IMR-90 (cell line): ENCODE data around the gene RUNDC1. TPM values are rescaled to one million over a fixed set of nuclear protein-coding genes. Genes with fewer than 3 reads are reported as not detected.

ENCODE experiments used
- ATAC-seq: fragments of 200-7000 bp; cut with Tn5 transposase; 2 replicates; pipeline ENCODE4 v1.9.1; 2020; ENCODE audit warnings: low read depth, mild to moderate bottlenecking, moderate library complexity
- BruUV-seq: library from RNA; stranded (reverse); fragments of 400-500 nt; replicated peaks from 2 replicates; lab custom pipeline; 2021; lab: Mats Ljungman, UMichigan
- CTCF ChIA-PET: fragments of 300-600 bp; formaldehyde crosslinking; extraction: SDS; loops from one replicate; lab custom pipeline; 2021; ENCODE audit warnings: antibody characterized with exemption; lab: Yijun Ruan, JAX
- POLR2A ChIA-PET: fragments of 300-600 bp; sonication (Branson Sonifier 250); formaldehyde crosslinking; loops from one replicate; lab custom pipeline; 2022; ENCODE audit warnings: antibody characterized with exemption; ENCODE audit not compliant: unreplicated experiment; lab: Charles Lee
- DNase-seq: peaks from one replicate; pipeline ENCODE4 v3.0.0; 2013
- H2AFZ ChIP-seq: replicated peaks from 2 replicates; pipeline ENCODE3; 2013; ENCODE audit warnings: low read length, mild to moderate bottlenecking; ENCODE audit not compliant: poor library complexity
- H2AK5ac ChIP-seq: 2 replicates; pipeline ENCODE4 v1.6.1; 2013; ENCODE audit warnings: low read depth, low read length, inconsistent platforms
- H2AK9ac ChIP-seq: replicated peaks from 2 replicates; pipeline ENCODE3; 2013; ENCODE audit warnings: mild to moderate bottlenecking, low read depth, low read length, moderate library complexity; ENCODE audit not compliant: poor library complexity
- H2BK120ac ChIP-seq: 2 replicates; pipeline ENCODE4 v1.6.1; 2013; ENCODE audit warnings: low read depth, low read length, inconsistent platforms
- H2BK15ac ChIP-seq: 3 replicates; pipeline ENCODE4 v1.6.1; 2013; ENCODE audit warnings: low read depth, low read length, inconsistent platforms
- H2BK20ac ChIP-seq: 2 replicates; pipeline ENCODE4 v1.6.1; 2013; ENCODE audit warnings: low read depth, mild to moderate bottlenecking, inconsistent platforms, low read length, moderate library complexity
- H2BK5ac ChIP-seq: 2 replicates; pipeline ENCODE4 v1.6.1; 2013; ENCODE audit warnings: mild to moderate bottlenecking, low read depth, low read length, inconsistent platforms; ENCODE audit not compliant: poor library complexity, severe bottlenecking
- H3K14ac ChIP-seq: replicated peaks from 2 replicates; pipeline ENCODE4 v1.6.1; 2013; ENCODE audit warnings: low read depth, low read length, inconsistent platforms
- H3K18ac ChIP-seq: 2 replicates; pipeline ENCODE4 v1.6.1; 2013; ENCODE audit warnings: low read depth, low read length, control low read depth
- H3K23ac ChIP-seq: 2 replicates; pipeline ENCODE4 v1.6.1; 2013; ENCODE audit warnings: low read depth, low read length, inconsistent platforms
- H3K27ac ChIP-seq: 2 replicates; pipeline ENCODE4 v1.5.1; 2013; ENCODE audit warnings: mild to moderate bottlenecking, control low read depth, low read length; ENCODE audit not compliant: insufficient read depth
- H3K27me3 ChIP-seq: 2 replicates; pipeline ENCODE4 v1.6.1; 2013; ENCODE audit warnings: low read length; ENCODE audit not compliant: control insufficient read depth, insufficient read depth
- H3K36me3 ChIP-seq: 2 replicates; pipeline ENCODE4 v1.6.1; 2013; ENCODE audit warnings: low read length, mixed read lengths; ENCODE audit not compliant: control insufficient read depth, insufficient read depth
- H3K4ac ChIP-seq: 2 replicates; pipeline ENCODE4 v1.6.1; 2013; ENCODE audit warnings: low read depth, low read length, inconsistent platforms
- H3K4me1 ChIP-seq: 2 replicates; pipeline ENCODE4 v1.6.1; 2013; ENCODE audit warnings: low read length, mixed read lengths; ENCODE audit not compliant: control insufficient read depth, insufficient read depth
- H3K4me2 ChIP-seq: 2 replicates; pipeline ENCODE4 v1.6.1; 2013; ENCODE audit warnings: low read depth, mild to moderate bottlenecking, control low read depth, low read length, moderate library complexity
- H3K4me3 ChIP-seq: 2 replicates; pipeline ENCODE4 v1.5.1; 2013; ENCODE audit warnings: low read depth, mild to moderate bottlenecking, control low read depth, low read length, moderate library complexity; ENCODE audit not compliant: insufficient read depth
- H3K56ac ChIP-seq: 2 replicates; pipeline ENCODE4 v1.6.1; 2013; ENCODE audit warnings: low read length, inconsistent platforms; ENCODE audit not compliant: insufficient read depth; ENCODE audit errors: extremely low read depth
- H3K79me1 ChIP-seq, 2 experiments: 2 replicates each; pipeline ENCODE4 v1.6.1; 2013; ENCODE audit warnings: low read length in 2 of 2, inconsistent platforms in 1 of 2, low read depth in 1 of 2
- H3K9ac ChIP-seq: 2 replicates; pipeline ENCODE4 v1.6.1; 2013; ENCODE audit warnings: low read depth, low read length, control low read depth
- H3K9me1 ChIP-seq: 2 replicates; pipeline ENCODE4 v1.6.1; 2013; ENCODE audit warnings: low read length, inconsistent platforms; ENCODE audit not compliant: insufficient read depth
- H3K9me3 ChIP-seq: 2 replicates; pipeline ENCODE4 v1.6.1; 2013; ENCODE audit warnings: low read length; ENCODE audit not compliant: control insufficient read depth, insufficient read depth
- H4K20me1 ChIP-seq: 2 replicates; pipeline ENCODE4 v1.6.1; 2013; ENCODE audit warnings: low read length, inconsistent platforms; ENCODE audit not compliant: insufficient read depth
- H4K5ac ChIP-seq: 2 replicates; pipeline ENCODE4 v1.6.1; 2013; ENCODE audit warnings: mild to moderate bottlenecking, low read depth, low read length, control low read depth
- H4K8ac ChIP-seq, 2 experiments: 2 replicates each; pipeline ENCODE4 v1.6.1; 2013; ENCODE audit warnings: low read depth in 2 of 2, low read length in 2 of 2, control low read depth in 1 of 2, inconsistent platforms in 1 of 2
- H4K91ac ChIP-seq: 2 replicates; pipeline ENCODE4 v1.6.1; 2013; ENCODE audit warnings: low read depth, low read length, inconsistent platforms; ENCODE audit not compliant: insufficient read depth
- BHLHE40 ChIP-seq: fragments of 150-350 bp; IDR thresholded peaks from 2 replicates; pipeline ENCODE4 v1.6.1; 2016; ENCODE audit warnings: mild to moderate bottlenecking, low read depth, low read length
- CEBPB ChIP-seq: IDR thresholded peaks from 2 replicates; pipeline ENCODE4 v1.6.1; 2012; ENCODE audit warnings: low read depth, low read length, improper control_type of control experiment
- FOS ChIP-seq: fragments of 150-350 bp; IDR thresholded peaks from 2 replicates; pipeline ENCODE4 v1.6.1; 2016; ENCODE audit warnings: low read depth, low read length
- MAFK ChIP-seq: IDR thresholded peaks from 2 replicates; pipeline ENCODE4 v1.6.1; 2012; ENCODE audit warnings: low read depth, low read length, improper control_type of control experiment
- MXI1 ChIP-seq: IDR thresholded peaks from 2 replicates; pipeline ENCODE4 v1.6.1; 2012; ENCODE audit warnings: low read depth, mild to moderate bottlenecking, low read length, moderate library complexity, borderline replicate concordance
- NFE2L2 ChIP-seq: fragments of 150-350 bp; IDR thresholded peaks from 2 replicates; pipeline ENCODE4 v1.6.1; 2016; ENCODE audit warnings: low read depth, mild to moderate bottlenecking, low read length
- RCOR1 ChIP-seq: IDR thresholded peaks from 2 replicates; pipeline ENCODE4 v1.6.1; 2012; ENCODE audit warnings: mild to moderate bottlenecking, low read length, improper control_type of control experiment; ENCODE audit not compliant: insufficient replicate concordance
- RFX5 ChIP-seq: IDR thresholded peaks from 2 replicates; pipeline ENCODE4 v1.8.0; 2012; ENCODE audit warnings: low read depth, mild to moderate bottlenecking, low read length, moderate library complexity
- WGBS, 2 experiments: methylation state at CpG; one replicate each; pipeline versions ENCODE4 v1.1.5 to v1.1.7; 2013; ENCODE audit warnings: missing lambda C conversion rate in 2 of 2; ENCODE audit not compliant: insufficient read length in 1 of 2; ENCODE audit errors: extremely low coverage in 2 of 2; 5-methylcytosine and 5-hydroxymethylcytosine counted together
- dilution Hi-C: fragments of 300-500 bp; cut with HindIII; formaldehyde crosslinking; loops from one replicate; pipeline ENCODE4 v1.14.3; 2018; ENCODE audit warnings: low sequenced_read_pairs; ENCODE audit not compliant: unreplicated experiment
- in situ Hi-C: fragments of 300-500 bp; cut with MboI; formaldehyde crosslinking; loops from 3 replicates; pipeline ENCODE4 v1.14.3; 2019; ENCODE audit warnings: low sequenced_read_pairs, inconsistent platforms, mixed read lengths
- intact Hi-C: fragments of 100-400 bp; cut with micrococcal nuclease; formaldehyde crosslinking; loops from 2 replicates; pipeline ENCODE4 v1.10.0; 2022
- polyA plus RNA-seq, 3 experiments: library from polyadenylated mRNA; depleted of rRNA; stranded (reverse); fragments of >200 nt; gene quantifications; 2 replicates each; pipeline ENCODE4 v1.2.3, GENCODE V29; 2012; ENCODE audit warnings: low replicate concordance in 1 of 3
- total RNA-seq: library from RNA; depleted of rRNA; stranded (reverse); fragments of >200 nt; gene quantifications from 2 replicates; pipeline ENCODE4 v1.2.3, GENCODE V29; 2012
- TF ChIP-seq, protein P1 (sequence below): fragments of 150-350 bp; IDR thresholded peaks from 2 replicates; pipeline ENCODE4 v1.6.1; 2016; ENCODE audit warnings: low read depth, mild to moderate bottlenecking, low read length, moderate library complexity, borderline replicate concordance
- TF ChIP-seq, protein P2 (sequence below): conservative IDR thresholded peaks from 2 replicates; pipeline ENCODE4 v1.5.1; 2012; ENCODE audit warnings: mild to moderate bottlenecking, low read depth, low read length, improper control_type of control experiment

The RUNDC1 gene
- total and polyA plus RNA-seq, 2 of the 4 experiments (the other 2 are of a cell fraction) = 7.0 to 7.9 TPM

DNA sequence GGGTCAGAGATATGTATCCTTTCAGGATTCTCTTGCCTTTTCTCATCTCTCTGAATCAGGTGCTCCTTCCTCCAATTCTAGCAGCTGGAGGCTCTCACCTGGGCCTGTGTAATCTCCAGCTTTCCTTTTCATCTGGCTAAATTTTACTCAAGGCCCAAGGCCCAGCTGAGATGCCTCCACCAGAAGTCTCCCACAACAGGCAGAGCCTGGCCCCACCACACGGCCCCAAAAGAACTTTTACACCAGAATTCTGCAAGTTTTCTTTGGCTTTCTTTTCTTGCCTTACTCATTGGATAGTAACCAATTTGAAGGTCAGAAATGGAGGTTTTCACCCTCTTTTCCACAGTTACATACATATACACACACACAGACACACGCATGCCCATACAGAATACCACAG is 59.3 kb downstream of the RUNDC1 start:
- dilution Hi-C loops = no loop called here

More for the DNA sequence above, 59.3 kb downstream of the RUNDC1 start:
- CTCF ChIA-PET = no interaction called here
- Histone ChIP-seq H4K20me1 (no peaks in the 10 kb centered on the region), H4K8ac (no peak overlapping the region), H3K79me1 (no peaks in the 10 kb centered on the region), H3K27me3 (no peaks in the 10 kb centered on the region), H2AK5ac (no peak overlapping the region), H4K91ac (no peak overlapping the region), H3K36me3 (no peaks in the 10 kb centered on the region), H2BK15ac (no peak overlapping the region), H2AFZ (no peak overlapping the region), H3K4me1 (peaks cover 6% of the 10 kb centered on the region), H2BK5ac (no peak overlapping the region), H3K4me3 (no peak overlapping the region), H3K18ac (no peak overlapping the region), H3K27ac (no peak overlapping the region), H4K5ac (no peak overlapping the region), H2AK9ac (no peak overlapping the region), H3K4me2 (no peak overlapping the region), H3K9me3 (no peaks in the 10 kb centered on the region), H3K9me1 (0 out of 2 replicates have a peak, but pooled peaks cover 3% of the 10 kb centered on the region), H3K4ac (no peak overlapping the region), H2BK120ac (no peak overlapping the region), H3K9ac (no peak overlapping the region), H3K56ac (no peak overlapping the region), H3K14ac (no peak overlapping the region), H2BK20ac (no peak overlapping the region), H3K23ac (no peak overlapping the region)
- ATAC-seq (no peak), DNase-seq (no peak)
- in situ Hi-C loops (no loop called here), intact Hi-C loops (no loop called here)
- no TSS peak for BruUV-seq
- POLR2A ChIA-PET = no interaction called here
- no peak for TF ChIP-seq NFE2L2
- TF ChIP-seq CEBPB = no peak
- no peak for TF ChIP-seq RFX5
- no peak for TF ChIP-seq MAFK
- TF ChIP-seq, protein P1, sequence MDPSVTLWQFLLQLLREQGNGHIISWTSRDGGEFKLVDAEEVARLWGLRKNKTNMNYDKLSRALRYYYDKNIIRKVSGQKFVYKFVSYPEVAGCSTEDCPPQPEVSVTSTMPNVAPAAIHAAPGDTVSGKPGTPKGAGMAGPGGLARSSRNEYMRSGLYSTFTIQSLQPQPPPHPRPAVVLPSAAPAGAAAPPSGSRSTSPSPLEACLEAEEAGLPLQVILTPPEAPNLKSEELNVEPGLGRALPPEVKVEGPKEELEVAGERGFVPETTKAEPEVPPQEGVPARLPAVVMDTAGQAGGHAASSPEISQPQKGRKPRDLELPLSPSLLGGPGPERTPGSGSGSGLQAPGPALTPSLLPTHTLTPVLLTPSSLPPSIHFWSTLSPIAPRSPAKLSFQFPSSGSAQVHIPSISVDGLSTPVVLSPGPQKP = no peak
- TF ChIP-seq BHLHE40 = no peak
- TF ChIP-seq RCOR1 = no peak
- TF ChIP-seq MXI1 = no peak
- TF ChIP-seq, protein P2, sequence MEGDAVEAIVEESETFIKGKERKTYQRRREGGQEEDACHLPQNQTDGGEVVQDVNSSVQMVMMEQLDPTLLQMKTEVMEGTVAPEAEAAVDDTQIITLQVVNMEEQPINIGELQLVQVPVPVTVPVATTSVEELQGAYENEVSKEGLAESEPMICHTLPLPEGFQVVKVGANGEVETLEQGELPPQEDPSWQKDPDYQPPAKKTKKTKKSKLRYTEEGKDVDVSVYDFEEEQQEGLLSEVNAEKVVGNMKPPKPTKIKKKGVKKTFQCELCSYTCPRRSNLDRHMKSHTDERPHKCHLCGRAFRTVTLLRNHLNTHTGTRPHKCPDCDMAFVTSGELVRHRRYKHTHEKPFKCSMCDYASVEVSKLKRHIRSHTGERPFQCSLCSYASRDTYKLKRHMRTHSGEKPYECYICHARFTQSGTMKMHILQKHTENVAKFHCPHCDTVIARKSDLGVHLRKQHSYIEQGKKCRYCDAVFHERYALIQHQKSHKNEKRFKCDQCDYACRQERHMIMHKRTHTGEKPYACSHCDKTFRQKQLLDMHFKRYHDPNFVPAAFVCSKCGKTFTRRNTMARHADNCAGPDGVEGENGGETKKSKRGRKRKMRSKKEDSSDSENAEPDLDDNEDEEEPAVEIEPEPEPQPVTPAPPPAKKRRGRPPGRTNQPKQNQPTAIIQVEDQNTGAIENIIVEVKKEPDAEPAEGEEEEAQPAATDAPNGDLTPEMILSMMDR = no peak
- no peak for TF ChIP-seq FOS
- no CpG with 5 or more reads among the region's 2 CpGs for WGBS, 2 experiments
